GM18498 (cell line): ENCODE data around the gene OPHN1.

ENCODE experiments used
- ATAC-seq: cut with Tn5 transposase; IDR thresholded peaks from one replicate; pipeline ENCODE4 v1.9.1; 2021; ENCODE audit warnings: mild to moderate bottlenecking, moderate library complexity; ENCODE audit not compliant: unreplicated experiment

Gene OPHN1

DNA sequence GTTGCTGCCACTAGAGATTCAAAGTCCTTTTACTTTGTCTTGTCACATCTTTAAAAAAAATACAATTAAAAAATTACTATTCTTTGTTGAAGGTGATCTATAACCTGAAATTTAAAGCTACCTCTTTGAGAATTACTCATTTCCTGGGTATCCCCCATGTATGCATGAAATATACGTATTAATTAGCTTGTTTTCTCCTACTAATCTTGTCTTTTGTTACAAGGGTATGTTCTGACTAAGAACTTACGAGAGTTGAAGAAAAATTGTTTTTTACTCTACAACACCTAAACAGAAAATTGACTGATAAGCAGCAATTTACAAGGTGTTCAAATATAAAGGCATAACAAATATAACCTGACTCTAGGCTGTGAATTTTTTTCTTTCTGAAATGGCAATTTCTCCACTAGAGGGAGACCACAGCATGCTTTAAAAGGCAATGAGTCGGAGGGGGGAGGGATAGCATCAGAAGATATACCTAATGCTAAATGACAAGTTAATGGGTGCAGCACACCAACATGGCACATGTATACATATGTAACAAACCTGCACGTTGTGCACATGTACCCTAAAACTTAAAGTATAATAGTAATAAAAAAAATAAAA is 249.6 kb downstream of the OPHN1 start:
- no peak for ATAC-seq

DNA sequence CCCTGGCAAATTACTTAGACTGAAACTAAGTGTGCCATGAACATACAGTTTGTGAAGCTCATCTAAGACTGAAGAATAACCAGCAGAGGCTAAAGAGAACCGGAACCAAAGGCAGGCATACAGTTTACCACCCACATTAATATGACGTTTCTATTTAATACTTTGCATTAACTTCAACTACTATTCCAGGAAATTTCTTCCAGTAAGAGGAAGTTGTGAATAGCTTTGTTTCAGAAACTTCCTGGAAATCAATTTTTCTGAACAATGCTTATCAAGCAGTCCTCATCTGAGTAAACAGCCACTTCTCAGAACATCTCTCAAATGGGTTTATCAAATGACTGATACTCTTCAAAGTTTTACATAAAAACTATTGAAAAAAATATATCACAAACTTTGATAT is 252.7 kb downstream of the OPHN1 start:
- no peak for ATAC-seq

DNA sequence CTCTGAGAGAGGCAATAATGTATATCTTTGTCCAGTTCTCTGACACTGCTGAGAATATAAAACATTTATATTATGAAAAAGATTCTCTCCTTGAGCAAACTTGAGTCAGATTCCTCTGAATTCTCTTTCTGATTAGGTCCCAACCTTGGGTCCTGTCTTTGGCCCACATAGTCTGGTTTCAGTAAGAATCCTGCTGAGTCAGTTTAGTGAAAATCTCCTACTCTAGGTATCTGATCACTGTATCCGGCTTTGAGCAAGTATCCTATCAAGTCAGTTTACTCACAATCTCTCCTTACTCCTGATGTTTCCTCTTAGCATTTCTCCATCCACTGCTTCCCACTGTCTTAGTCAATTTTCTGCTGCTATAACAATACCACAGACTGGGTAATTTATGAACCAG is 253.9 kb downstream of the OPHN1 start:
- ATAC-seq = no peak

DNA sequence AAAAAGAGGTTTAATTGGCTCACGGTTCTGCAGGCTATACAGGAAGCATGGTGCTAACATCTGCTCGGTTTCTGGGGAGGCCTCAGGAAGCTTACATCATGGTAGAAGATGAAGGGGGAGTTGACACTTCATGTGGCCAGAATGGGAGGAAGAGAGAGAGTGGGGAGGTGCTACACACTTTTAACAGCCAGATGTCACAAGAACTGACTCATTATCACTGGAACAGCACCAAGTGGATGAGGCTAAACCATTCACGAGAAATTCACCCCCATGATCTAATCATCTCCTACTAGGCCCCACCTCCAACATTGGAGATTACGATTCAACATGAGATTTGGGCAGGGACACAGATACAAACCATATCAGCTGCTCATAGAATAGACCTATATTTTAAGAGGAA is 255.8 kb downstream of the OPHN1 start:
- no peak for ATAC-seq

DNA sequence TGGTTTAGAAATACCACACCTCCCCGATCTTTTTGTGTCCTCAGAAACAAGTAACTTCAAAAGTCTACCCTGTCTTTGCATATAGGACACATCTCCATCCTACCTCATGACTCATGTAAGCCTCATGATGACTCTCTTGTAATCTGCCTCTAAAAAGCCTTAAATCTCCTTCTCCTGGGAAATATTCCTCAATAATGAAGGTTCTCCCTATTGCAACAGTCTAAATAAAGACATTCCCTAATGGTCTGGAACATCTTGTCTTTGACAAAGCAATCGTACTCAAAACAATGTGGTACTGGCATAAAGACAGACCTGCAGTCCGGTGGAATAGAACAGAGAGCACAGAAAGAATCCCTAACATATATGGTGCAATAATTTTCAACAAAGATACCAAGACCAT is 257.7 kb downstream of the OPHN1 start:
- no peak for ATAC-seq

DNA sequence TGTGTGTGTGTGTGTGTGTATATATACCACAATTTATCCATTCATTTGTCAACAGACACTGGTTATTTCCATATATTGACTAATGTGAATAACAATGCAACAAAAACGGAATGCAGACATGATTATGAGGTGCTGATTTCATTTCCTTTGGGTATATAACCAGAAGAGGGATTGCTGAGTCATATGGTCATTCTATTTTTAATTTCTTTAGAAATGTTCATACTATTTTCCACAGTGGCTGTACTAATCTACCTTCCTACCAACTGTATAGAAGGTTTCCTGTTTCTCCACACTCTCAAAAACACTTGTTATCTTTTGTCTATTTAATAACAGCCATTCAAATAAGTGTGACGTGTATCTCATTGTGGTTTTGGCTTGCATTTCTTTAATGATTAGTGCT is 269.9 kb downstream of the OPHN1 start:
- no peak for ATAC-seq

DNA sequence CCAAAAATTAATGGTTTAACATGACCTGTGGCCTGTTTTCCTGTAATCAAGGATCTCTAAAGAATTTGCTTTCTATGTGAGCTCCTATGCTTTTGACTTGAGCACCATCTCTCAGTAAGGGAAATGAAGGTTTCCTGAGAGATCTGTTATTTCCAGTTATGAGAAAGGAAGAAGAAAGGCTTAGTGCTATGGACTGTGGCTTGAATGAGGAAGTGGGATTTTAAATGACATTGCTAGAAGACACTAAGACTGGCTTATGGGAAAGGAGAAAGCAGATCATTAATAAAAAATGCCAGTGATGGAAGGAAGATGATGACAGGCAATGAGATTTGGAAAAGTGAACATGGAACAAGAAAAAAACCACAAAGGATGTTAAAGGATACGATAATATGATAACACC is 285.4 kb downstream of the OPHN1 start:
- no peak for ATAC-seq

DNA sequence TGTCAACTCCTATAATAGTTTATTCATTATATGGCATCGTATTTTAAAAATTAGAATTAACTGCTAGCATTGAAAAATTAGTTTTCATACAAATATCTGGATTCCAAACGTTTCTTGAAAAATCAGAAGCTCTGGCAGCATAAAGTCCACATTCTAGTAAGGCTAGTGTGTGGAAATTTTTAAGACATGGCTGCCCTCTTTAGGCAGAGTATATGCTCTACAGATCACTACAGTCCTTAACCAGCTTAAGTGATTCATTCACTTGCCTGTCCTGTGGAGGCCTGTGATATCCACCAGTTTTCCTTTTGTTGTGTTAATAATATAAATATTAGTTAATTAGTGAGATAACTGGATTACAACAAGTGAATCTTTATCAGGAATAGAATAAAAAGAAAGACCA is 287.2 kb downstream of the OPHN1 start:
- ATAC-seq = no peak

DNA sequence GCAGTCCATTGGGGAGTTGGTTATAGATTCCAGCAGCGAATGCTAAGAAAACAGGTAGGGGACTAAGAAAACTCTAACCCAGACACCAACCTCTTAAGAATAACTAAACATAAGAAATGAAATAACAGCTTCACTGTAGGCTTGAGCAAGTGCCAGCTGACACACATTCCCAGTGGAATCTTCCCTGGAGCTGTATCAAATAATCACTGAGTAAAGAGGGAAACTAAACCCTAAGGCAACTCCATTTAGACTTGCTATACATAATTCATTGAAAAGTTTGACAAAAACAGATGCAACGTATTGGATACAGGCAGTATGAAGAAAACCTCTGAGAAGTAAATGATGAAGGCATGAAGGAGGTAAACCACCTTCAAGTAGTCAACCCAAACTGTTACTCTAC is 293.5 kb downstream of the OPHN1 start:
- no peak for ATAC-seq

DNA sequence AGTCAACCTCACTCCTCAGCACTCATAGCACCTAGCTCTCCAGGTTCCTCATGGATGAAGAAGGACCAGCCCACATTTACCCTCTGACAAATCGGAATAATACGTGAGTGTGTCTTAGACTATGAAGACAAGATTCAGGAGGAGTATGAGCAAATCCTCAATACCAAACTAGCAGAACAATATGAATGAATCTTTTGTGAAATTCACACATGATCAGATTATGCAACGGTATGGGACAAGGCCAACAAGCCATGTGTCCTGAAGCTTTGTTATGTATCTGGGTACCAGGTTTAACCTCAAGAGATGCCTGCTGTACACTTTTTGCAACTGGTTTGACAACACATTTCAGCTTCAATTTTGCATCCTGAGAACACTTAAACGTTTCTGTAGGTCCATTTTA is 300.1 kb downstream of the OPHN1 start:
- ATAC-seq = no peak

DNA sequence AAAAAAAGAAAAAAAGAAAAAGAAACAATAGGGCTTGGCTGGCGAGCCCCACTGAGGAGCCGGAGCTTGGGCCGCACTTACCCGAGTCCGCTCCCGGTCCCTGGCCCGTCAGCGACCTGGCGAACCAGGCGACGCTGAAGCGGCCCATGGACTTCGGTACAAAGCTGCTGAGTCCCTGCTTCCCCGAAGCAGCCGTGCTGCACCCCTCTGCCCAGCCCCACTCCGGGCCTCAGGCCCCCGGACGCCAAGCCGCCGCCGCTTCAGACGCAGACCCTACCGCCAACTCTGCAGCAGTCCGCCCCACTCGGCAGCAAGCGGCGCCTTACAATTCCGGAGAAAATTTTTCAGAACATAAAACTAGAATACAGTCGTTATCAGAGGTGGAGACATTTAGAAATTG is 300.5 kb downstream of the OPHN1 start:
- ATAC-seq = no peak

DNA sequence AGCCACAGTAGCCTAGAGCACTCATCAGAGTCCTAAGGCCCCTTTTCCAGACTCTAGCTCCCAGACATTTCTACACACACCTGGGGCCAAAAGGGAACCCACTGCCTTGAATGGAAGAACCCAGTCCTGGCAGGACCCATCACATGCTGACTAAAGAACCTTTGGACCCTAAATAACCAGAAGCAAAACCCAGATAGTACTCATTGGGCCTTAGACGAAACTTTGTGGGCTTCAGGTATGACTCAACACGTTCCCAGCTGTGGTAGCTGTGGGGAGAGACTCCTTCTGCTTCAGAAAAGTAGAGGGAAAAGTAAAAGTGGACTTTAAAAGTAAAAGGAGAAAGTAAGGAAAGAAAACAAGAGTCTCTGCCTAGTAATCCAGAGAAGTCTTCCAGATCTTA is 311.5 kb downstream of the OPHN1 start:
- no peak for ATAC-seq

DNA sequence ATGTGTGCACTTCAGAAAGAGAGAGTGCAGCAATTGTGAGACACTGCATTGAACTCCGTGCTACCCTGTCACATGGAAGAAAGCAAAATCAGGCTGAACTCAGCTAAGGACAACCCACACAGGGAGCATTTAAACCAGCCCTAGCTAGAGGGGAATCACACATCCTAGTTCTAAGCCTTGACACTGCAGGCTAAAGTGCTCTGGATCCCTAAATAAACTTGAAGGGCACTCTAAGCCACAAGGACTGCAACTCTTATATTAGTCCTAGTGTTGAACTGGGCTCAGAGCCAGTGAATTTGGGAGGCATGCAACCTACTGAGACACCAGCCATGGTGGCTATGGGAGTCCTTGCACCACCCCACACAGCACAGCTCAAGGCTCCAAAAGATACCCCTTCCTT is 311.9 kb downstream of the OPHN1 start:
- ATAC-seq = no peak

DNA sequence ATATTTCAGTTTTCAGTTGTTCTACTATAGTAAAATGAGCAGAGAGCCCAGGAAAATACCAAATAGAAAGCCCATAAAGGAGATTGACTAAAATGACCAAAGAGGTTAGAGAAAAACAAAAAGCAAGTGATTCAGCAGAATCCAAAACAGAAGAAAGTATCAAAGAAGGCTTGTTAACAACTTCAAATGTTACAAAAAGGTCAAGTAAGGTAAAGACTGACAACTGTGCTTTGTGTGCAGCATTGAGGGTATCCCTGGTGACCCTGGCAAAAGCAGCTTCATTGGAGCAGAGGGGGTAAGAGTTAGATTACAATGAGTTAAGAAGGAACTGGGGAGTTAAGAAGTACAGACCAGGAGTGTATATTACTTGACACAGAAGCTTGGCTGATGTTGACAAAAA is 317.9 kb downstream of the OPHN1 start:
- no peak for ATAC-seq

DNA sequence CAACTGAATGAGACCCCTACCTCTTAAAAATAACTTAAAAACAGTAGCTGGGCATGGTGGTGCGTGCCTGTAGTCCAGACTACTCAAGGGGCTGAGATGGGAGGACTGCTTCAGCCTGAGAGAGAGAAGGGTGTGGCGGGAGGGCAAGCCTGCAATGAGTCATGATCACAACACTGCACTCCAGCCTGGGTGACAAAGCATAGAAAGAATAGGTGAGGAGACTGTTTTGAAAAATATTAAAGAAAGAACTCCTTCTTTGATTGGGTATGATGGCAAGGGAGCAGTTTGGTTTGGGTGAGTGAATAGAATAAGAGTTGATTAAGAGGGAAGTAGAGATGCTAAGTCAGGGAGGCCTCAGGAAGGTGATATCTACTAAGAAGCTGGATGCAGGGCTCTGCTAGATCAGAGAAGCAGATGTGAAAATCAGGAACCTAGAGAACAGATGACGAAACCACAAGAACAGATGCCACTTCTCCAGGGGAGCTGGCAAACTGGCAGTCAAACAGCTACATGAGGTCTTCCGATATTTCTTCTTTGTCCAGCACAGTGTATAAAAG is 318.6 kb downstream of the OPHN1 start:
- ATAC-seq = no peak

DNA sequence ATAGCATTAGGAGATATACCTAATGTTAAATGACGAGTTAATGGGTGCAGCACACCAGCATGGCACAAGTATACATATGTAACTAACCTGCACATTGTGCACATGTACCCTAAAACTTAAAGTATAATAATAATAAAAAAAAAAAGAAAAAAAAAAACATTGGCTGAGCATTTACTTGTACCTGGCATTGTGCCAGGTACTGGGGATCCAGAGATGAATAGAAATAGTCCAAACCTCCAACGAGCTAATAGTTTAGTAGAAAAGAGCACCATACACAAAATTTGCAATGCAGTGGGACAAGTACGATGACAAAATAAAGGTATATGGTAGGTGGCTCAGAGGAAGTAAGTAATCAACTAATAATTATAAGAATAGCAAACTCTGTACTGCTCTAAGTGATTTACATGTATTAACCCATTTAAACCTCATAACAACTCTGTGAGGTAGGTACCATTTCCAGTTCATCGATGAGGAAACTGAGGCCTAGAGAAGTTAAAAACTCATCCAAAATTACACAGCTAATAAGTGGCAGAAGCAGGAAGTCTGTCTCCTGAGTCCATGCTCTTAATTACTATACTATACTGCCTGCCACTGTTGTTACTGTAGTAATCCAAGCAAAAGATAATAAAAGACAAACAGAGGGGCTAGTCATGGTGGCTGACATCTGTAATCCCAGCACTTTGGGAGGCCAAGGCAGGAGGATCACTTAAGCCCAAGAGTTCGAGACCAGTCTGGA is 319.3 kb downstream of the OPHN1 start:
- no peak for ATAC-seq

DNA sequence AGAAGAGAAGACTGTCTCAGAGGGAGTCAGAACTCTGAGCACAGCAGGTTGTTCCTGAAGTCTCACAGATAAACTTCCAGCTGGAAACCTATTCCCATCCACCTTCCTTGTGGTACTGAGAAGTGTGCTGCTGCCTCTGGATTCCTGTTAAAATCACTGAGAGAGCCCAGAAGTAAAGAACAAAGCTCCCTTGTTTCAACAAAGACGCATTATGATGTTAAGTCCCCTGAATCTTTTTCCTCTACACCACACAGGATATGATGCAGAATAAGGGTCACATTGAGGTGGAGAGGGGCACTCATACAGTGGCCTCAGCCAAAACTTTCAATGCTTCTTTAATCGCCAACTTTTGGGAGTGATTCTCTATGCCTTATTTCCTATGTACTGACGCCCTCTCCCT is 321.0 kb downstream of the OPHN1 start:
- ATAC-seq = no peak

DNA sequence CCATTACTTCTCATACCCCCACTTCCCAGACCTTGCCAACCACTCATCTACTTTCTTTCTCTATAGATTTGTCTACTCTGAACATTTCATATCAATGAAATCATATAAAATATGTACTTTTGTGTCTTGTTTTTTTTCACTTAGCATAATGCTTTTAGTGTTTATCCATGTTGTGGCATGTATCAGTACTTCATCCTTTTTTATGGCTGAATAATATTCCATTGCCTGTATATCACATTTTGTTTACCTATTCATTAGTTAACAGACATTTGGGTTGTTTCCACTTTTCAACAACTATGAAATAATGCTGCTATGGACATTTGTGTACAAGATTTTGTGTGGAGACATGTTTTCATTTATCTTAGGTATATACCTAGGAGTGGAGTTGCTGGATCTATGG is 324.1 kb downstream of the OPHN1 start:
- ATAC-seq = no peak

DNA sequence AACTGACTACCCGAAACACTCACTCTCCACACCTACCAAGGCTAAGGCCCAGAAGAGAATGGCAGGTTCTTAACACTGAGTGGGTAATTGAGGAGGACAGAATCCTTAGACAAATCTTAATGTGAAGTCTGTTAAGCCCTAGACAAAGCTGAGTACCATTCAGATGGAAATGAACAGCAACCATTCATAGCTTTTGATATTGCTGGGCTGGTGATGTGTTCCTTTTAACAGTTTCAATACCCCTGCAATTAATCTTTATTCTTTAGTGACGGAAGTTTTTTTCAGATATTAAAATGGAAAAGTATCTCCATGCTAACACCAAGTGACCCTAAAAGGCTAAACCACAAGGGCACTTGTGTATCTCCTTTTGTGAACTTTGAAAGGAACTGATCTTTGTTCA is 334.9 kb downstream of the OPHN1 start:
- ATAC-seq = no peak

DNA sequence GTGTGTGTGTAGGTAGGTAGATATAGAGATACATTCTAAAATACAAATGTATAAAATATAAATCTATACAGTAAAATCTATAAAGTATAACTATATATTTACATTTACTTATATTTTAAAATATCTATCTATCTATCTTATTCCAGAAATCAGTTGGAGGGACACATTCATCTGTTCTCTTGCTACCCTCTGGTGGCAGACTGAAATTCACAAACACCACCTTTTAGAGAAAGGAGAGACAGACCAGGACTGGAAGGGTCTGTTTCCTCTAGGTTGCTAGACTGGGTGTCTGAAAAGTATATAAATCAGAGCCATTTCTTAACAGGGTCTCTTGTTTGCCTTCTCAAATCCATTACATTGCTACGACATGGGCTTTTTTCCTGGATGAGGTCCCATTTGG is 343.0 kb downstream of the OPHN1 start:
- ATAC-seq = no peak

DNA sequence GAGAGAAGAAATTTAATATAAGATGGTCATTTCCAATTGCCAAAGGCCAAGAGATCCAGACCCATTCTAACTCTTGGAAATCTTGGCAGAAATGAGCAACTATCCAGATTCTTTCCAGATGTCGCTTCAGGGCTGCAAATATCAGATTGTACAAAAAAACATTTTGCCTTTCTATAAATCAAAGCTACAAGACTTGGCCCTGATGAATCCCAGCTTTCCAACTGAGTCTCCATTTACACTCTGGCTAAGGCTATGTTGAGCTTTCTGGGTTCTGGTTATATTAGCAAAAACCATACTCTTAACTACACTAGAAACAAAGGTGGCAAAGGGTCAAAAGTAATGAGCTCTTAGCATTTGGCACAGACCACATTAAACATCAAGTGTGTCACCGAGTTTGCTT is 345.8 kb downstream of the OPHN1 start:
- no peak for ATAC-seq

DNA sequence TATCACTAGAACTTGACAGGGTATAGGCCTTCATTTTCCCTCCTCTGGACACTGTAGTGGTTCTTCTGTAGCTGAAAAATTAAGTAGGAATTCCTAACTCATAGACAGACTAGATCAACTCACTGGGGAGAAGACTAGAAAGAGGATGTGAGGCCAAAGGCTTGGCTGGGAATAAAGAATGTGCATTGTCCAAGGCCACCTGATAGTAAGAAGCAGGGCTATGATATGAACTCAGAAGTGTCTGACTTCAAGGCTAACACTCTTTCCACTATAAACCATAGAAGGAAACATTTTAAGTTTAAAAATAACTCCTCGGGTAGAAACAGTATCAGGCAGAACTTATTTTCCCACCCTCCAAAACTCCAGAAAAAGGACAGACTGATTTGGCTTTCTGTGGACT is 346.6 kb downstream of the OPHN1 start:
- ATAC-seq = no peak

DNA sequence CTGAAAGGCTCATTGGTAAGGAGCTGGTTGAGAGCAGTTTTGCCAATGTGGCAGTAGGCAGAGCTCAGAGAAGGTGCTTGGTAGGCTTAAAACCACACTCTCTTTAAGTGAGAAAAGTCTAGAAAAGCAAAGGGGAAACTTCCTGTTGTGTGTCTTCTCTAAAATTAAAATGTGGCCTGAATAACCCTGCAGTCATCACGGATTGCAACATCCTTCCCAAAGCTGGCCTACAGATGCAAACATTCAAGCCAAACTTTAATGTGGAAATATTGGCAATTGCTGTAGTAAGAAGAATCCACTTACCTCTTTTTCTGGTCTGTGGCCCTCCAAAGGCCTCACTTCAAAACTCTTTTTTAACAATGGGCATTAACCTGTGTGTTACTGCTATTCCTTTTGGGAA is 348.5 kb downstream of the OPHN1 start:
- no peak for ATAC-seq
